IPS DF 6.9 (cell line): ENCODE measurements around the gene CCDC120.
A peak's percentile ranks its signal among the peaks of the same experiment; 100 is the strongest.

Source experiments
- DNase-seq: peaks from one replicate; pipeline ENCODE4 v3.0.0-alpha.2; 2013; ENCODE audit warnings: low read depth, low spot score
- H3K27ac ChIP-seq: one replicate; pipeline ENCODE4 v1.5.1; 2013; ENCODE audit warnings: low read length, control low read depth
- H3K27me3 ChIP-seq: 2 replicates; pipeline ENCODE4 v1.6.1; 2013; ENCODE audit warnings: mild to moderate bottlenecking, low read length; ENCODE audit not compliant: control insufficient read depth, insufficient read depth
- H3K36me3 ChIP-seq: 2 replicates; pipeline ENCODE4 v1.6.1; 2013; ENCODE audit warnings: low read length; ENCODE audit not compliant: control insufficient read depth, insufficient read depth
- H3K4me1 ChIP-seq: 2 replicates; pipeline ENCODE4 v1.6.1; 2013; ENCODE audit warnings: low read length; ENCODE audit not compliant: control insufficient read depth, insufficient read depth
- H3K4me3 ChIP-seq: 2 replicates; pipeline ENCODE4 v1.5.1; 2013; ENCODE audit warnings: mild to moderate bottlenecking, low read length
- H3K9me3 ChIP-seq: 2 replicates; pipeline ENCODE4 v1.6.1; 2013; ENCODE audit warnings: low read length, inconsistent platforms; ENCODE audit not compliant: control insufficient read depth, insufficient read depth
- WGBS: extraction: QIAGEN DNeasy Blood & Tissue Kit; methylation state at CpG from one replicate; pipeline ENCODE4 v1.1.7; 2013; ENCODE audit warnings: mixed read lengths, missing lambda C conversion rate; ENCODE audit not compliant: insufficient read length, insufficient coverage; 5-methylcytosine and 5-hydroxymethylcytosine counted together

Gene CCDC120

GRCh38 chrX:49101629-49101984 lies 42.8 kb downstream of the CCDC120 start:
- no CpG with 5 or more reads among the region's 9 CpGs for WGBS
- no peak overlapping the region for H3K27ac ChIP-seq
- no peaks in the 10 kb centered on the region for H3K36me3 ChIP-seq
- DNase-seq = no peak
- H3K4me3 ChIP-seq = peak overlapping the region; percentile 94; the same call in 1 of the 2 replicates
- H3K4me1 ChIP-seq = no peaks in the 10 kb centered on the region
- no peaks in the 10 kb centered on the region for H3K27me3 ChIP-seq
- no peaks in the 10 kb centered on the region for H3K9me3 ChIP-seq

GRCh38 chrX:49102190-49102589 lies 43.4 kb downstream of the CCDC120 start:
- Histone ChIP-seq H3K27ac (no peak overlapping the region), H3K4me1 (no peaks in the 10 kb centered on the region), H3K36me3 (no peaks in the 10 kb centered on the region), H3K9me3 (no peaks in the 10 kb centered on the region), H3K4me3 (no peak overlapping the region), H3K27me3 (no peaks in the 10 kb centered on the region)
- no peak for DNase-seq
- no CpG with 5 or more reads among the region's 9 CpGs for WGBS

- Histone ChIP-seq H3K27ac (no peak overlapping the region), H3K4me3 (no peak overlapping the region), H3K9me3 (no peaks in the 10 kb centered on the region), H3K36me3 (no peaks in the 10 kb centered on the region), H3K4me1 (no peaks in the 10 kb centered on the region), H3K27me3 (no peaks in the 10 kb centered on the region)
- no CpG with 5 or more reads among the region's 3 CpGs for WGBS
- DNase-seq = no peak
Observed at GRCh38 chrX:49103637-49104036, 44.8 kb downstream of the CCDC120 start.

- Histone ChIP-seq H3K27ac (no peak overlapping the region), H3K4me1 (no peaks in the 10 kb centered on the region), H3K27me3 (no peaks in the 10 kb centered on the region), H3K9me3 (no peaks in the 10 kb centered on the region), H3K4me3 (no peak overlapping the region), H3K36me3 (no peaks in the 10 kb centered on the region)
- no CpG with 5 or more reads among the region's 4 CpGs for WGBS
- no peak for DNase-seq
Observed at GRCh38 chrX:49106296-49106695, 47.5 kb downstream of the CCDC120 start.

- DNase-seq = no peak
- WGBS = no CpG with 5 or more reads among the region's 7 CpGs
- no peak overlapping the region for H3K27ac ChIP-seq
Observed at GRCh38 chrX:49106930-49107329, 48.1 kb downstream of the CCDC120 start.

GRCh38 chrX:49108641-49109040 lies 49.8 kb downstream of the CCDC120 start:
- H3K4me1 ChIP-seq = no peaks in the 10 kb centered on the region
- WGBS = no CpG with 5 or more reads among the region's 2 CpGs
- no peak for DNase-seq
- no peaks in the 10 kb centered on the region for H3K27me3 ChIP-seq
- H3K27ac ChIP-seq = no peak overlapping the region
- H3K4me3 ChIP-seq = no peak overlapping the region
- no peaks in the 10 kb centered on the region for H3K9me3 ChIP-seq
- peaks cover 3% of the 10 kb centered on the region; the same call in 1 of the 2 replicates for H3K36me3 ChIP-seq

More at GRCh38 chrX:49106930-49107329, 48.1 kb downstream of the CCDC120 start:
- H3K9me3 ChIP-seq = no peaks in the 10 kb centered on the region
- H3K4me3 ChIP-seq = no peak overlapping the region
- H3K36me3 ChIP-seq = no peaks in the 10 kb centered on the region
- no peaks in the 10 kb centered on the region for H3K4me1 ChIP-seq
- no peaks in the 10 kb centered on the region for H3K27me3 ChIP-seq

GRCh38 chrX:49110417-49110816 lies 51.6 kb downstream of the CCDC120 start:
- Histone ChIP-seq H3K9me3 (no peaks in the 10 kb centered on the region), H3K4me3 (no peak overlapping the region), H3K36me3 (peaks cover 4% of the 10 kb centered on the region; the same call in 1 of the 2 replicates), H3K4me1 (no peaks in the 10 kb centered on the region), H3K27me3 (no peaks in the 10 kb centered on the region), H3K27ac (no peak overlapping the region)
- no peak for DNase-seq
- WGBS = no CpG with 5 or more reads among the region's 3 CpGs

- Histone ChIP-seq H3K9me3 (no peaks in the 10 kb centered on the region), H3K36me3 (peaks cover 4% of the 10 kb centered on the region; the same call in 1 of the 2 replicates), H3K4me3 (no peak overlapping the region), H3K27me3 (no peaks in the 10 kb centered on the region), H3K4me1 (no peaks in the 10 kb centered on the region), H3K27ac (no peak overlapping the region)
- no CpG with 5 or more reads among the region's 3 CpGs for WGBS
- no peak for DNase-seq
Observed at GRCh38 chrX:49111791-49112190, 53.0 kb downstream of the CCDC120 start.

GRCh38 chrX:49116076-49116475 lies 57.3 kb downstream of the CCDC120 start:
- Histone ChIP-seq H3K9me3 (no peaks in the 10 kb centered on the region), H3K27me3 (no peaks in the 10 kb centered on the region), H3K27ac (no peak overlapping the region), H3K4me3 (no peak overlapping the region), H3K4me1 (no peaks in the 10 kb centered on the region), H3K36me3 (peaks cover 4% of the 10 kb centered on the region; the same call in 1 of the 2 replicates)
- no peak for DNase-seq
- no CpG with 5 or more reads among the region's 8 CpGs for WGBS

- H3K27ac ChIP-seq = no peak overlapping the region
- no peaks in the 10 kb centered on the region for H3K9me3 ChIP-seq
- DNase-seq = no peak
- no peaks in the 10 kb centered on the region for H3K4me1 ChIP-seq
- peaks cover 4% of the 10 kb centered on the region; the same call in 1 of the 2 replicates for H3K36me3 ChIP-seq
- no peak overlapping the region for H3K4me3 ChIP-seq
- H3K27me3 ChIP-seq = no peaks in the 10 kb centered on the region
- no CpG with 5 or more reads among the region's 5 CpGs for WGBS
Observed at GRCh38 chrX:49116716-49117115, 57.9 kb downstream of the CCDC120 start.

- Histone ChIP-seq H3K27ac (no peak overlapping the region), H3K36me3 (peaks cover 4% of the 10 kb centered on the region; the same call in 1 of the 2 replicates), H3K4me1 (no peaks in the 10 kb centered on the region), H3K9me3 (no peaks in the 10 kb centered on the region), H3K4me3 (no peak overlapping the region), H3K27me3 (no peaks in the 10 kb centered on the region)
- DNase-seq = no peak
- no CpG with 5 or more reads among the region's 6 CpGs for WGBS
Observed at GRCh38 chrX:49117581-49117980, 58.8 kb downstream of the CCDC120 start.
